Measurements from ENCODE around the gene CCDC138. TPM values are rescaled to one million over a fixed set of nuclear protein-coding genes. Genes with fewer than 3 reads are reported as not detected.

Gene CCDC138
- total RNA-seq, 1 experiment from 2014 or later: 10.1 TPM

DNA sequence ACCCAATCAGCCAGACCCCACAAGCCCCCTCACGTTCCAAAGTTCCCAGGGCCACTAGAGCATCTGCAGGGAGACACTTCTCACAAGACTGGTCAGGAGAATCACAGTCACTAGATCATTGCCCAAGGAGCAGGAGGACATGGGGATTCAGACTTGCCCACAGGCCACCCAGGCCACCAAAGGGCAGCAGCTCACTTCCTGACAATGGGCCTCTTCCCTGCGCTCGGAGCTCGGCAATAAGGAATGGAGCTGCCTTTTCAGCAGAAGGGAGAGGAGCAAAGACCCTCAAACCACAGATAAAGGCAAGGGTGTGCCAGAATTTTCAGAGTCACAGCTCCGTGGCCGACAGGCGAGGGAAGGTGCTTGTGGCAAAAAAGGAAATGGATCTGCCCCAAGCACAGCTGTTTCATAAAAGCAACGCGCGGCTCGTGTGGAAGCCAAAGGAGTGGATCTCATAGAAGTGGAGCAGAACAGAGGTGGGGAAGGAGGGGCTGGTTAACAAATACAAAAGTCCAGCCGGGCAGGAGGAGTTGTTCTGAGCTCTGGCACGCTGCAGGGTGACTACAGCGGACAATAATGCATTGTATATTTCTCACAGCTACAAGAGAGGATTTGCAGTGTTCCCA, 130.3 kb downstream of the CCDC138 start:
- Histone ChIP-seq H3K36me3 (ENCODE audit: control insufficient read depth, insufficient read depth, low read length) (no peaks in the 10 kb centered on the region), H3K9me3 (ENCODE audit: control insufficient read depth, insufficient read depth, low read depth, low read length) (no peaks in the 10 kb centered on the region), H3K27ac (ENCODE audit: low read length) (no peak overlapping the region), H3K4me3 (ENCODE audit: low read depth in 2 of 2, low read length in 2 of 2) (no peak overlapping the region), H3K27me3 (ENCODE audit: control insufficient read depth, insufficient read depth, low read length) (no peaks in the 10 kb centered on the region), H3K4me1 (ENCODE audit: control insufficient read depth, insufficient read depth, low read length) (no peaks in the 10 kb centered on the region)
- in situ Hi-C loops (cut with HindIII; ENCODE audit: low pct_unique_long_range_greater_than_20kb, low sequenced_read_pairs) (no loop called here), intact Hi-C loops (cut with micrococcal nuclease; ENCODE audit: unreplicated experiment) (no loop called here)
- no peak for ATAC-seq
- no peak for TF ChIP-seq POLR2AphosphoS5 (IDR thresholded peaks at IDR 0.05; ENCODE audit: low read depth, low read length)
- TF ChIP-seq, protein P1, sequence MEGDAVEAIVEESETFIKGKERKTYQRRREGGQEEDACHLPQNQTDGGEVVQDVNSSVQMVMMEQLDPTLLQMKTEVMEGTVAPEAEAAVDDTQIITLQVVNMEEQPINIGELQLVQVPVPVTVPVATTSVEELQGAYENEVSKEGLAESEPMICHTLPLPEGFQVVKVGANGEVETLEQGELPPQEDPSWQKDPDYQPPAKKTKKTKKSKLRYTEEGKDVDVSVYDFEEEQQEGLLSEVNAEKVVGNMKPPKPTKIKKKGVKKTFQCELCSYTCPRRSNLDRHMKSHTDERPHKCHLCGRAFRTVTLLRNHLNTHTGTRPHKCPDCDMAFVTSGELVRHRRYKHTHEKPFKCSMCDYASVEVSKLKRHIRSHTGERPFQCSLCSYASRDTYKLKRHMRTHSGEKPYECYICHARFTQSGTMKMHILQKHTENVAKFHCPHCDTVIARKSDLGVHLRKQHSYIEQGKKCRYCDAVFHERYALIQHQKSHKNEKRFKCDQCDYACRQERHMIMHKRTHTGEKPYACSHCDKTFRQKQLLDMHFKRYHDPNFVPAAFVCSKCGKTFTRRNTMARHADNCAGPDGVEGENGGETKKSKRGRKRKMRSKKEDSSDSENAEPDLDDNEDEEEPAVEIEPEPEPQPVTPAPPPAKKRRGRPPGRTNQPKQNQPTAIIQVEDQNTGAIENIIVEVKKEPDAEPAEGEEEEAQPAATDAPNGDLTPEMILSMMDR (IDR thresholded peaks at IDR 0.05): no peak
- TF ChIP-seq SIN3A (IDR thresholded peaks at IDR 0.05; ENCODE audit: borderline replicate concordance, insufficient read depth, low read depth, low read length): no peak
- TF ChIP-seq, protein P2, sequence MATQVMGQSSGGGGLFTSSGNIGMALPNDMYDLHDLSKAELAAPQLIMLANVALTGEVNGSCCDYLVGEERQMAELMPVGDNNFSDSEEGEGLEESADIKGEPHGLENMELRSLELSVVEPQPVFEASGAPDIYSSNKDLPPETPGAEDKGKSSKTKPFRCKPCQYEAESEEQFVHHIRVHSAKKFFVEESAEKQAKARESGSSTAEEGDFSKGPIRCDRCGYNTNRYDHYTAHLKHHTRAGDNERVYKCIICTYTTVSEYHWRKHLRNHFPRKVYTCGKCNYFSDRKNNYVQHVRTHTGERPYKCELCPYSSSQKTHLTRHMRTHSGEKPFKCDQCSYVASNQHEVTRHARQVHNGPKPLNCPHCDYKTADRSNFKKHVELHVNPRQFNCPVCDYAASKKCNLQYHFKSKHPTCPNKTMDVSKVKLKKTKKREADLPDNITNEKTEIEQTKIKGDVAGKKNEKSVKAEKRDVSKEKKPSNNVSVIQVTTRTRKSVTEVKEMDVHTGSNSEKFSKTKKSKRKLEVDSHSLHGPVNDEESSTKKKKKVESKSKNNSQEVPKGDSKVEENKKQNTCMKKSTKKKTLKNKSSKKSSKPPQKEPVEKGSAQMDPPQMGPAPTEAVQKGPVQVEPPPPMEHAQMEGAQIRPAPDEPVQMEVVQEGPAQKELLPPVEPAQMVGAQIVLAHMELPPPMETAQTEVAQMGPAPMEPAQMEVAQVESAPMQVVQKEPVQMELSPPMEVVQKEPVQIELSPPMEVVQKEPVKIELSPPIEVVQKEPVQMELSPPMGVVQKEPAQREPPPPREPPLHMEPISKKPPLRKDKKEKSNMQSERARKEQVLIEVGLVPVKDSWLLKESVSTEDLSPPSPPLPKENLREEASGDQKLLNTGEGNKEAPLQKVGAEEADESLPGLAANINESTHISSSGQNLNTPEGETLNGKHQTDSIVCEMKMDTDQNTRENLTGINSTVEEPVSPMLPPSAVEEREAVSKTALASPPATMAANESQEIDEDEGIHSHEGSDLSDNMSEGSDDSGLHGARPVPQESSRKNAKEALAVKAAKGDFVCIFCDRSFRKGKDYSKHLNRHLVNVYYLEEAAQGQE (IDR thresholded peaks at IDR 0.05; ENCODE audit: insufficient read depth in 1 of 2, low read depth in 2 of 2, low read length in 1 of 2): no peak
- no peak for TF ChIP-seq TCF7L2 (IDR thresholded peaks at IDR 0.05; ENCODE audit: low read depth, low read length)
- ChIA-PET CTCF (no interaction called here), POLR2A (no interaction called here)
- BruUV-seq (replicated peaks): no TSS peak
- no peak for DNase-seq (ENCODE audit: low read depth, low spot score)

DNA sequence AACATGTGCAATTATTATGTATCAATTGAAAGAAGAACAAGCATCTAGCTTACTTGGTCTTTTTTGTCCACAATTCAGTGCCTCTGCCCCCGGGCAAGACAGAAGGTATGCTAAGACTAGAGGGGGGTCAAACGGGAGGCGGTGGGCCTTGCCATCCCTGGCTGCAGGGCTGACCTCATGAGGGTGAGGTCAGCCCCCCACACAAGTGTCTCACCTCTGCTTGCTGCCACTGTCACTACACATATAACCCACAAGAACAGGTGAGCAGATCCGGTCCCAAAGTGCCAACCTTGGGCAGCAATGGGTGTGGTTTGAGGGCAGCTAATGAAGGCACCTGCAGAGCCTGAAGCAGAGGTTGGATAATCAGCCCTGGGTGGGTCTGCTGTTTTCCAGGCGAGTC, 131.0 kb downstream of the CCDC138 start:
- H3K36me3 ChIP-seq (ENCODE audit: control insufficient read depth, insufficient read depth, low read length): no peaks in the 10 kb centered on the region
- in situ Hi-C loops (cut with HindIII; ENCODE audit: low pct_unique_long_range_greater_than_20kb, low sequenced_read_pairs): no loop called here
- ChIA-PET POLR2A (no interaction called here), CTCF (no interaction called here)
- no TSS peak for BruUV-seq (replicated peaks)
- H3K9me3 ChIP-seq (ENCODE audit: control insufficient read depth, insufficient read depth, low read depth, low read length): no peaks in the 10 kb centered on the region
- DNase-seq (ENCODE audit: low read depth, low spot score) (no peak), ATAC-seq (no peak)
- intact Hi-C loops (cut with micrococcal nuclease; ENCODE audit: unreplicated experiment): no loop called here
- H3K4me1 ChIP-seq (ENCODE audit: control insufficient read depth, insufficient read depth, low read length): no peaks in the 10 kb centered on the region
- no peak overlapping the region for H3K27ac ChIP-seq (ENCODE audit: low read length)
- TF ChIP-seq TCF7L2 (IDR thresholded peaks at IDR 0.05; ENCODE audit: low read depth, low read length) (no peak), SIN3A (IDR thresholded peaks at IDR 0.05; ENCODE audit: borderline replicate concordance, insufficient read depth, low read depth, low read length) (no peak), POLR2AphosphoS5 (IDR thresholded peaks at IDR 0.05; ENCODE audit: low read depth, low read length) (no peak)
- TF ChIP-seq, protein P1 (IDR thresholded peaks at IDR 0.05): no peak
- TF ChIP-seq, protein P2 (IDR thresholded peaks at IDR 0.05; ENCODE audit: insufficient read depth in 1 of 2, low read depth in 2 of 2, low read length in 1 of 2): no peak
- no peak overlapping the region for H3K4me3 ChIP-seq (ENCODE audit: low read depth in 2 of 2, low read length in 2 of 2)
- no peaks in the 10 kb centered on the region for H3K27me3 ChIP-seq (ENCODE audit: control insufficient read depth, insufficient read depth, low read length)
